Gastroesophageal sphincter (tissue), 4 donors: ENCODE results near the gene PLEKHG4B. TPM values are rescaled to one million over a fixed set of nuclear protein-coding genes. Genes with fewer than 3 reads are reported as not detected.
"Not testable (repeated sequence)": the region's sequence is repeated elsewhere in the genome, so short reads cannot be mapped to it uniquely, and the experiment has no call there.

ENCODE experiments used
- ATAC-seq: fragments of 150-250 bp; one replicate; pipeline ENCODE4 v1.9.1; 2016; ENCODE audit warnings: mild to moderate bottlenecking, moderate library complexity
- H3K27ac ChIP-seq, 4 donors: fragments of 200-600 bp; sonication (generic) in 3 of 4; 1 replicate in 3 of 4; 2 replicates in 1 of 4; pipeline ENCODE4 v1.5.1; 2016 to 2019
- H3K27me3 ChIP-seq: fragments of 200-600 bp; sonication (generic); one replicate; pipeline ENCODE4 v1.5.1; 2019
- H3K36me3 ChIP-seq, 2 donors: fragments of 200-600 bp; sonication (generic); one replicate each; pipeline ENCODE4 v1.5.1; 2019; ENCODE audit warnings: control low read depth in 1 of 2
- H3K4me1 ChIP-seq, 3 donors: fragments of 200-600 bp; sonication (generic); 1 replicate in 2 of 3; 2 replicates in 1 of 3; pipeline ENCODE4 v1.5.1; 2016 to 2019; ENCODE audit warnings: control low read depth in 2 of 3
- H3K4me3 ChIP-seq, 2 donors: fragments of 200-600 bp; sonication (generic); one replicate each; pipeline ENCODE4 v1.5.1; 2019; ENCODE audit warnings: mild to moderate bottlenecking in 1 of 2, moderate library complexity in 1 of 2
- H3K9me3 ChIP-seq, 3 donors: fragments of 200-600 bp; sonication (generic); one replicate each; pipeline ENCODE4 v1.5.1; 2017 to 2019; ENCODE audit warnings: control low read depth in 2 of 3
- CTCF ChIP-seq, 4 experiments: fragments of 200-600 bp in 2 of 4; fragments of 450-650 bp in 2 of 4; sonication (generic) in 1 of 4; IDR thresholded peaks; one replicate each; pipeline ENCODE4 v1.5.1; 2017 to 2019; ENCODE audit warnings: antibody characterized with exemption in 4 of 4, mild to moderate bottlenecking in 2 of 4, moderate library complexity in 2 of 4
- EP300 ChIP-seq: sonication (generic); formaldehyde crosslinking; IDR thresholded peaks from one replicate; pipeline ENCODE4 v1.6.1; 2017; ENCODE audit warnings: antibody characterized with exemption, mild to moderate bottlenecking
- POLR2A ChIP-seq, 2 donors: fragments of 450-650 bp; IDR thresholded peaks; one replicate each; pipeline ENCODE4 v1.6.1; 2017; ENCODE audit warnings: antibody characterized with exemption in 2 of 2, mild to moderate bottlenecking in 2 of 2, moderate library complexity in 1 of 2
- POLR2AphosphoS5 ChIP-seq: sonication (generic); formaldehyde crosslinking; IDR thresholded peaks from one replicate; pipeline ENCODE4 v1.6.1; 2017; ENCODE audit warnings: antibody characterized with exemption
- WGBS, 2 donors: methylation state at CpG; one replicate each; pipeline ENCODE4 v1.1.5; 2018; ENCODE audit warnings: low coverage in 1 of 2; 5-methylcytosine and 5-hydroxymethylcytosine counted together
- total RNA-seq, 4 donors: library from RNA; depleted of rRNA; stranded (reverse); fragments of >200 nt; gene quantifications; one replicate each; pipeline ENCODE4 v1.1.0, GENCODE V29; 2016

PLEKHG4B gene
- total RNA-seq, 4 donors from 2014 or later, result under 0.01 to 0.66 (median 0.15) TPM; not detected in 1

DNA sequence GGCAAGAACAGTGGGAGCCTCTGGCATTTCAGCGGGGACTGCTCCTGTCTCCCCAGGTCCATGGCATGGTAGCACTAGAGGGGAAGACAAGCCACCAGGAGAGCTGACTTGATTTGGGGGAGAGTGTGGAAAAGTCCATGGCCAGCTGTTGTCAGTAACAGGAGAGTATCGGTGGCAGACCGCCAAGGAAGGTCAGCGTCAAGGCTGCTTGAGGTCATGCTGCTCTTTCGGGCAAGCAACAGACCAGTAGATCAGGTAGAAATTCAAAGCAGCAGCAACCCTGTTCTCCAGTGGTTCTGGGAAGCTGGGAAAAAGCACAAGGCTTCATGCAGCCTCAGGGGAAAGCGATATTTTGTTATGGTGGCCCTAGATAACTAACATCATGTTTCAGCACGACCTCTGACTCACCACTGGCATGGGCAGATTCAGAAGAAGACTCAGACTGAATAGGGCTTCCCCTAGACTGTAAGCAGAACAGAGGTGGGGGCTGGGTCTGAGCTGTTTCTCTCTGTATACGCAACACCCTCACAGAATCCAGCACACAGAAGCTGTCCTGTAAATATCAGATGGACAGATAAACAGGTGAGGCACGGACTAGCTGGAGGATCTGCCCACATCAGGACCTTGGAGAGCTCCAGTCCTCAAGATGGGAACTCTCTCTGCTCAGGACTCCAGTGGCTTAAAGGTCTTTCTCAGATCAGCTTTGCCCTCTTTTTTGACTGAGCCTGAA lies 35.2 kb upstream of the PLEKHG4B start:
- no peak for TF ChIP-seq EP300
- TF ChIP-seq CTCF (IDR thresholded peaks at IDR 0.05), result no peak
- no peak for TF ChIP-seq POLR2A (IDR thresholded peaks at IDR 0.05)
- TF ChIP-seq POLR2AphosphoS5, result no peak
- Histone ChIP-seq H3K36me3 (no peaks in the 10 kb centered on the region), H3K27me3 (peaks cover 59% of the 10 kb centered on the region), H3K9me3 (no peaks in the 10 kb centered on the region), H3K4me1 (peaks cover 0 to 19% (median 12%) of the 10 kb centered on the region in 3 donors), H3K27ac (no peak overlapping the region), H3K4me3 (no peak overlapping the region)
- WGBS, 2 donors, result 58 to 82% methylated on average over 3 to 7 of the region's 9 CpGs
- no peak for ATAC-seq

GRCh38 chr5:60250-60649 lies 31.7 kb upstream of the PLEKHG4B start:
- H3K27me3 ChIP-seq, result peaks cover 27% of the 10 kb centered on the region
- H3K9me3 ChIP-seq, H3K27ac ChIP-seq, H3K36me3 ChIP-seq, H3K4me3 ChIP-seq, H3K4me1 ChIP-seq, ATAC-seq: not testable (repeated sequence)
- 88% methylated on average over 1 of the region's 1 CpG; no CpG with 5 or more reads in 1 of the 2 donors for WGBS, 2 donors

GRCh38 chr5:70440-70839 lies 21.5 kb upstream of the PLEKHG4B start:
- no peak for ATAC-seq
- H3K4me1 ChIP-seq, result no peaks in the 10 kb centered on the region
- no peaks in the 10 kb centered on the region for H3K9me3 ChIP-seq
- no peaks in the 10 kb centered on the region for H3K36me3 ChIP-seq
- no peak overlapping the region for H3K4me3 ChIP-seq
- TF ChIP-seq CTCF (IDR thresholded peaks at IDR 0.05), result no peak
- TF ChIP-seq POLR2A (IDR thresholded peaks at IDR 0.05), result no peak
- no peak for TF ChIP-seq POLR2AphosphoS5
- TF ChIP-seq EP300, result no peak
- H3K27me3 ChIP-seq, result peaks cover 22% of the 10 kb centered on the region
- whole genome bisulfite sequencing, 2 donors, result 45 to 88% methylated on average over 1 of the region's 1 CpG
- H3K27ac ChIP-seq, result no peak overlapping the region

- 81 to 90% methylated on average over 4 to 5 of the region's 31 CpGs for WGBS, 2 donors
- H3K9me3 ChIP-seq, H3K27ac ChIP-seq, H3K36me3 ChIP-seq, H3K4me3 ChIP-seq, H3K4me1 ChIP-seq, ATAC-seq: not testable (repeated sequence)
- H3K27me3 ChIP-seq, result peaks cover 26% of the 10 kb centered on the region
Observed at GRCh38 chr5:72316-73180, 19.4 kb upstream of the PLEKHG4B start.

- WGBS, 2 donors, result no CpG with 5 or more reads among the region's 9 CpGs
- ATAC-seq, result not testable (repeated sequence)
Observed at GRCh38 chr5:73181-73447, 18.9 kb upstream of the PLEKHG4B start.

DNA sequence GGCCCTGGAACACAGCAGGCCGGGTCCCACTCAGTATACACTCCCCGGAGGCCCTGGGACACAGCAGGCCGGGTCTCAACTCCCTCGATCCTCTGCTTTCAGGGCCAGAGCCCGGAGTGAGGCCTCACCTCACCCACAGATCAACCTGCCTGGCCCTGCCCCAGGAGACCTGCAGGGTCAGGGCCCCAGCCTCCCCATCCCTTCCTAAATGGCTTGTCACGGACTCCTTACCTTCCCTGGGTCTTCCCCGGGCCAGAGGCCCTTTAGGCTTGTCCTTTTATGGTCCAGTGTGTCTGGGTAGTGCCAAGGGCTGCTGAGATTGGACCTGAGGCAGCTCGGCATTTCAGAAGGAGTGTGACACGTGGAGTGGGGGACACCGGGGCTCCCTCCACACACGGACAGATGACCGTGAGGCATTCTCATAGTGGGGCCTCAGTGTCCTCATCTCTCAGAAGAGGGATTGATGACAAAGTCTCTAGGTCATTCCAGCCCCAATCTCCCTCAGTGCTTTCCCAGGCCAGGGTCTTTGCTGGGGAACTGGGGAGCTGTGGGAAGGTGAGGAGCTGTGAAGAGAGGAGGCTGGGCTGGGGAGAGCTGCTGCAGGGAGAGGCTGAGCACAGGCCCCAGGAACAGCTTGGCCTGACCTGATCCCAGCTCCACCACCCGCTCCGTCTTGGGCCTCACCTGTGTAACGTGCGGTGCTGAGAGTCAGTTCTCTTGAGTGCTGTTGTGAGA lies 18.0 kb upstream of the PLEKHG4B start:
- Histone ChIP-seq H3K27me3 (peaks cover 19% of the 10 kb centered on the region), H3K4me3 (no peak overlapping the region), H3K4me1 (no peaks in the 10 kb centered on the region), H3K9me3 (no peaks in the 10 kb centered on the region), H3K27ac (no peak overlapping the region), H3K36me3 (no peaks in the 10 kb centered on the region)
- ATAC-seq, result no peak
- TF ChIP-seq CTCF (IDR thresholded peaks at IDR 0.05), result no peak
- TF ChIP-seq EP300, result no peak
- TF ChIP-seq POLR2A (IDR thresholded peaks at IDR 0.05), result no peak
- TF ChIP-seq POLR2AphosphoS5, result no peak
- WGBS, 2 donors, result 96% methylated on average over 4 of the region's 16 CpGs; no CpG with 5 or more reads in 1 of the 2 donors

More at GRCh38 chr5:73181-73447, 18.9 kb upstream of the PLEKHG4B start:
- not testable (repeated sequence) for H3K36me3 ChIP-seq, H3K4me1 ChIP-seq, H3K27ac ChIP-seq, H3K4me3 ChIP-seq, H3K9me3 ChIP-seq
- H3K27me3 ChIP-seq, result peaks cover 26% of the 10 kb centered on the region
